Stimulated activated CD4-positive, alpha-beta T cell treated with anti-CD3 and anti-CD28 coated beads, TNF-alpha, amount 100 ng/mL, for 4 hours (primary cell): Measurements from ENCODE around the gene MRPL27.
"Not testable (repeated sequence)": the region's sequence is repeated elsewhere in the genome, so short reads cannot be mapped to it uniquely, and the experiment has no call there.

Source experiments
- DNase-seq, 3 experiments: peaks; one replicate each; pipeline ENCODE4 v3.0.0-alpha.2; 2020; ENCODE audit warnings: low read depth in 3 of 3

MRPL27 gene

GRCh38 chr17:50346313-50347116 is 26.5 kb downstream of the MRPL27 start:
- DNase-seq, result peak in 2 of 3 experiments; percentile 27 to 35

DNA sequence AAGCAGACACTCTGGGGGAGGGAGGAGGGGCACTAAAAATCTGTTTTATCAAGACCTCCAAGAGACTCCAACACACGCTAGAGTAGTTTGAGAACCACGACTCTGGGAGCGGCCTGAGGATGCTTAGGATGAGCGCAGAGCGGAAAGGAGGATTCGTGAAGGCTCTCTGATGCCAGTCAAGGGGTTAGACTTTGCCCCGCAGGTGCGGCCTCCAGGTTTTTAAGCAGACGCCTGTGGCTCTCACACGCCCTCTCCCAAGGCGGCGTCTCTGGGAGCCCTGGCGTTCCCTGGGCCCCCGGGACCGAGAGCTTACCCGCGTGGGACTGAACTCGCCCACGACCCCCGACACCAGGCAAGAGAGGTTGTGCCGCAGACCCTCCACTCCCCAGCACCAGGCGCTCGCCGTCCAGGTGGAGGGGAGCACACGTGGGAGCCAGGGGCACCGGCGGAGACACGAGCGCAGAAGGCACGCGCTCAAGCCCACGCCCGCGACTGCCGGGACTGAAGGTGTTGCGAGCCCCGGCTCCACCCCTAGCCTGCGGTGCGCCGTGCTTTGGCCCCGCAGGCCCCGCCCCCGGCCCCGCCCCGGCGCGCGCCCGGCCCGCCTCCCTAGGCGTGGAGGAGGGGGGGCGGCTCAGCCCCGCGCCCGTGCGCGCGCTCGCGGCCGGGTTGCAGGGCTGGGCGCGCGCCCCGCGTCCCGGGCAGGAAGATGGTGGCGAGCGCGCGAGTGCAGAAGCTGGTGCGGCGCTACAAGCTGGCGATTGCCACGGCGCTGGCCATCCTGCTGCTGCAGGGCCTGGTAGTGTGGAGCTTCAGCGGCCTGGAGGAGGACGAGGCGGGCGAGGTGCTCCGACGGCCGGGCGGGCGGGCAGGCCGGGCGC is 27.3 kb downstream of the MRPL27 start, which contains the start of gene XYLT2:
Gene XYLT2 (plus strand): TSS at position 695 of the 881 bp plus-strand sequence. CDS start 15 bp downstream, at position 710.
- peak; percentile 87 to 89 (median 88) for DNase-seq

GRCh38 chr17:50344731-50345365 is 28.1 kb downstream of the MRPL27 start:
- DNase-seq, result no peak

DNA sequence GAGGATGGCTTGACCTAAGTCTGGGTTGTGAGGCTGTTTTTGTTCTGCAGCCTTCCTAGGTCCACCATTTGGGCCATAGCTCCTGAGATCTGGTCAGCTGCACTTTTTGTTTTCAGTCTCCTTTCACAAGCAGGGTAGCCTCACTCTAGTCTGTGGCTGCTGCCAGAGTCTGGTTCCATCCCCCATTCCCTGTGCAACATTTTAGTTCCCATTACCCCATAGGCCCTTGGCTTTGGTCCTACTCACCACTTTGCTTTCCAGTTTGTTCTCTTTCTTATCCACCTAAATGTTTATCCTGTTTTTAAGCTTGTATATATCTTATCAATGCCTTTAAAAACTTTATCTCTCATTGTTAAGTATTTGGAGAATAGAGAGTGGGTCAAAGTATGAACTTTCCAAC is 33.6 kb downstream of the MRPL27 start:
- DNase-seq, result no peak

DNA sequence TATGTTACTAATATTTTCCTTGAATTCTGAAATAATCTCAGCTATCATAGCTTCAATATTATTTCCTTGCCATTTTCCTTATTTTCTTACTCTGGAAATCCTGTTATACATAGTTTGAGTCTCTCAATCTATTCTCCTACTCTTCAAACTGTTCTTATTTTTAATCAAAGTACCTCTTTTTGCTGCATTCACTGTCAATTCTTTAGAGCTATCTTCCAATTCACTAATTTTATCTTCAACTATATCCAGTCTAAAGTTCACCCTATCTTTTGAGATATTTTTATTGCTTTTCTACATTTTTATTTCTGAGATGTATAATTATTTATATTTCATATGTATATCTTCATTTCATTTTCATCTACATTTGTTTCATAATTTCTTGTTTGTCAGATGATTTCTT is 34.3 kb downstream of the MRPL27 start:
- no peak for DNase-seq

GRCh38 chr17:50337956-50338355 is 35.0 kb downstream of the MRPL27 start:
- no peak for DNase-seq

- DNase-seq, result not testable (repeated sequence)
Measured at GRCh38 chr17:50333291-50334057, 39.5 kb downstream of the MRPL27 start.

DNA sequence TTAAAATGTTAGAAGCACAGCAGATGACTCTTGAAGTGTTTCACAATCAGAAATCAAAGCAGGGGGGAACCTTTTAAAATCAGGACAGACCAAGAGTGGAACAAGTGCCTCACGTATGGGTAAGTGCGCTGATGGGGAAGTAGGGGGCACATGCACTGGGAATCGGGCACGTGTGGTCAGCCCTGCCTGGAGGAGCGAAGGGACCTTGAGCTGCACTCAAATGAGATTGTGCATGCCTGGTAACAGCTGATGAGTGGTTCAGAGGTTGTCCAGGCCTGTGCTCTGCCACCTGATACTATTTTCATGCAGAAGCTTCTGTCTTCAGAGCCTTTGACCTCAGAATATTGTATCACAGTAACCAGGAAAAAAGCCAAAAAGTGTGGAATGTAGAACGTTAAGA is 40.8 kb downstream of the MRPL27 start:
- no peak for DNase-seq

DNA sequence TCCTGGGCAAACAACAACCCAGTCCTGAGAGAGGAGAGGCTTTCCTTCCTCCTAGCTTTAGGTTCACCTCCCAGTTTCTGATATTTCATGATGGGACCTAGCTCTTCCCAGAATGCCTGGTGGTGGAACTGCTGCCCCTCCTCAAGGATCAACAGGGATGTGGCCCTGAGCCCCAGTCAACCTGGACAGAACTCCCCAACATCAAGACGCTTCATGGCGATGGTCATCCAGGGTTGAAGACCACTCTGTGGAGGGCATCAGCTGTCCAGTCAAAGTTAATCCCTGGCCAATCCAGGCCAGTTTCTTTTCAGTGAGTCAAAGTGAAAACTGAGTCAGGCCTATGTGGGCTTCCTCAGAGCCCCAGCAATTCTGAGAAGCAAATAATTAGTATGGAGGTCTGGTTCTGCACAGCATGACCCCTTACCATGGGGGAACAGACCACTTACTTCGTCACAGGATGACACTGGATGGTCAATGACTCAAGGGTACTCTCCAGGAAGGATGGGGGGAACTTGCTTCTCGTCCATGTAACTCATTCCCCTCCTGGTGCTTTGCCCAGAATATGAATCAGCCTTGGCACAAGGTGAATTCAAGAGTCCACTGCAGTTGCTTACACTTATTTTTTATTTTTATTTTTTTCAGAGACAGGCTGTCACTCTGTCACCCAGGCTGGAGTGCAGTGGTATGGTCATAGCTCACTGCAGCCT is 41.7 kb downstream of the MRPL27 start:
- DNase-seq, result no peak

GRCh38 chr17:50330151-50330775 is 42.7 kb downstream of the MRPL27 start:
- no peak for DNase-seq

GRCh38 chr17:50329716-50330115 is 43.3 kb downstream of the MRPL27 start:
- no peak for DNase-seq

GRCh38 chr17:50328363-50329325 is 44.3 kb downstream of the MRPL27 start:
- no peak for DNase-seq

GRCh38 chr17:50326831-50327364 is 46.1 kb downstream of the MRPL27 start:
- no peak for DNase-seq

DNA sequence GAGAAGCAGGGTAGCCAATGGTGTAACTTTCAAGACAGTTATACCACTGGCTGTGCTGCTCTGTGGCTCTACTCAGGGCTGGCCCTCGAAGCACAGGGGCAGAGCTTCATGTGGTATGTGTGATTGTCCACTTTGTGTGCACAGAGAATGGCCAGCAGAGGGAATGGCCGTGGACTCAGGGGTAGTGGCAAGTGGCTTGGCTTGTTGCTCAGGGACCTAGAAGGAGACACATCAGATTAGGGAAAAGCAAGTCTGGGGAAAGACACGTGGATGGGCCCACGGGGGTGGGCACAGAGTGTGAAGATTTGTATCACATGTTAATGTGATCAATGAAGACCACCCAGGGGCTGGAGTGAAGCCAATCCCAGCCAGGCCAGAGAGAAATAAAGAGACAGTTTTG is 47.1 kb downstream of the MRPL27 start:
- no peak for DNase-seq

GRCh38 chr17:50323060-50323459 is 49.9 kb downstream of the MRPL27 start:
- DNase-seq, result no peak

DNA sequence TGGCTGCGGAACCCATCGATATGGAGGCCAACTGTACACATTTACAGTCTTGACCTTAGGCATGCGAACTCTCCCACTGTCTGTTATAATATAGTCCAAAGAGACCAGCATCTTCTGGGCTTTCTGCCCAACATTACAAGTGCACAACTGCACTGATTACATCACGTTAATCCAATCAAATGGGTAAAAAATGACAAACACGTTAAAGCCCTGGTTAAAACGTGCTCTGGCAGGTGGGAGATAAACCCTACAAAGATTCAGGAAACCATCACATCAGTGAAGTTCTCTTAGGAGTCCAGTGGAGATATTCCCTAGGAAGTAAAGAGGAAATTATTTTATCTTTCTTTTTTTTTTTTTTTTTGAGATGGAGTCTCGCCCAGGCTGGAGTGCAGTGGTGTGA is 50.7 kb downstream of the MRPL27 start:
- no peak for DNase-seq

DNA sequence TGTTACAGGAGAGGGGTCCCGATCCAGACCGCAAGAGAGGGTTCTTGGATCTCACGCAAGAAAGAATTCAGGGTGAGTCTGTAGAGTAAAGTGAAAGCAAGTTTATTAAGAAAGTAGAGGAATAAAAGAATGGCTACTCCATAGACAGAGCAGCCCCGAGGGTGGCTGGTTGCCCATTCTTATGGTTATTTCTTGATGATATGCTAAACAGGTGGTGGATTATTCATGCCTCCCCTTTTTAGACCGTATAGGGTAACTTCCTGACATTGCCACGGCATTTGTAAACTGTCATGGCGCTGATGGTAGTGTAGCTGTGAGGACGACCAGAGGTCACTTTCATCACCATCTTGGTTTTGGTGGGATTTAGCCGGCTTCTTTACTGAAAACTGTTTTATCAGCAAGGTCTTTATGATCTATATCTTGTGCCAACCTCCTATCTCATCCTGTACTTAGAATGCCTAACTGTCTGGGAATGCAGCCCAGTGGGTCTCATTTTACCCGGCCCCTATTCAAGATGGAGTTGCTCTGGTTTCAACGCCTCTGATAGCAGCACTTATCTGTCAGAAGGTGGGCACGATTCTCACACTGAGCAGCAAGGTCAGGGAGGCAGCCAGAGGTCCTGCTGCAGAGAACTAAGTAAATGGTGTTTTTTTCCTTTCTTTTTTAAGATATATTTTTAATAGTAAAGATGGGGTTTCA is 53.5 kb downstream of the MRPL27 start:
- DNase-seq, result no peak
